Naive thymus-derived CD4-positive, alpha-beta T cell (primary cell): ENCODE measurements around the gene COL1A1. TPM values are rescaled to one million over a fixed set of nuclear protein-coding genes. Genes with fewer than 3 reads are reported as not detected.

ENCODE experiments used
- ATAC-seq: fragments of 150-1000 bp; cut with Tn5 transposase; 2 replicates; pipeline ENCODE4 v1.10.0; 2021; ENCODE audit warnings: mild to moderate bottlenecking, moderate library complexity
- CTCF ChIA-PET: fragments of 350-600 bp; sonication (Branson Sonifier 250); formaldehyde crosslinking; loops from one replicate; lab custom pipeline; 2021; ENCODE audit warnings: antibody characterized with exemption; lab: Charles Lee
- POLR2A ChIA-PET: fragments of 350-600 bp; sonication (Branson Sonifier 250); formaldehyde crosslinking; loops from one replicate; lab custom pipeline; 2021; ENCODE audit warnings: antibody characterized with exemption, inconsistent platforms; lab: Charles Lee
- DNase-seq, 9 donors: peaks; one replicate each; pipeline versions ENCODE4 v3.0.0 to v3.0.0-alpha.2; 2020 to 2022; ENCODE audit warnings: mixed read lengths in 1 of 9
- H3K27ac ChIP-seq: one replicate; pipeline ENCODE4 v1.7.0; 2013; ENCODE audit warnings: mild to moderate bottlenecking, low read depth, low read length, moderate library complexity
- H3K27me3 ChIP-seq, 2 donors: one replicate each; pipeline ENCODE4 v1.7.0; 2013; ENCODE audit warnings: low read length in 2 of 2, mild to moderate bottlenecking in 2 of 2, moderate library complexity in 2 of 2; ENCODE audit not compliant: control insufficient read depth in 2 of 2, insufficient read depth in 2 of 2
- H3K36me3 ChIP-seq, 3 experiments: 1 replicate in 2 of 3; 2 replicates in 1 of 3; pipeline ENCODE4 v1.7.0; 2013; ENCODE audit warnings: low read length in 3 of 3, mild to moderate bottlenecking in 3 of 3, moderate library complexity in 1 of 3; ENCODE audit not compliant: insufficient read depth in 3 of 3, control insufficient read depth in 2 of 3
- H3K4me1 ChIP-seq, 2 donors: one replicate each; pipeline ENCODE4 v1.7.0; 2013; ENCODE audit warnings: low read length in 2 of 2, mild to moderate bottlenecking in 2 of 2, moderate library complexity in 1 of 2; ENCODE audit not compliant: control insufficient read depth in 2 of 2, insufficient read depth in 2 of 2
- H3K4me3 ChIP-seq: 2 replicates; pipeline ENCODE4 v1.7.0; 2013; ENCODE audit warnings: mild to moderate bottlenecking, low read length
- H3K9me3 ChIP-seq, 3 experiments: 1 replicate in 2 of 3; 2 replicates in 1 of 3; pipeline ENCODE4 v1.7.0; 2013; ENCODE audit warnings: low read length in 3 of 3; ENCODE audit not compliant: control insufficient read depth in 2 of 3
- H3K27ac Mint-ChIP-seq, 9 donors: one replicate each; pipeline ENCODE4 v1.8.0; 2020 to 2022; ENCODE audit warnings: mixed read lengths in 9 of 9, mild to moderate bottlenecking in 8 of 9, moderate library complexity in 5 of 9, inconsistent platforms in 2 of 9
- H3K27me3 Mint-ChIP-seq, 5 donors: one replicate each; pipeline ENCODE4 v1.8.0; 2021 to 2022; ENCODE audit warnings: mixed read lengths in 5 of 5, mild to moderate bottlenecking in 1 of 5
- H3K36me3 Mint-ChIP-seq, 5 donors: one replicate each; pipeline ENCODE4 v1.8.0; 2020 to 2022; ENCODE audit warnings: mixed read lengths in 5 of 5, mild to moderate bottlenecking in 3 of 5, inconsistent platforms in 1 of 5
- H3K4me1 Mint-ChIP-seq, 7 donors: one replicate each; pipeline ENCODE4 v1.8.0; 2020 to 2022; ENCODE audit warnings: mixed read lengths in 7 of 7, mild to moderate bottlenecking in 3 of 7, inconsistent platforms in 1 of 7
- H3K4me3 Mint-ChIP-seq, 10 donors: one replicate each; pipeline ENCODE4 v1.8.0; 2020 to 2022; ENCODE audit warnings: mild to moderate bottlenecking in 10 of 10, mixed read lengths in 10 of 10, moderate library complexity in 6 of 10, inconsistent platforms in 2 of 10
- H3K9me3 Mint-ChIP-seq, 11 donors: one replicate each; pipeline ENCODE4 v1.8.0; 2020 to 2022; ENCODE audit warnings: mixed read lengths in 11 of 11, mild to moderate bottlenecking in 4 of 11, inconsistent platforms in 1 of 11, moderate library complexity in 1 of 11
- intact Hi-C, 2 donors: fragments of 100-400 bp; cut with micrococcal nuclease; formaldehyde crosslinking; loops; one replicate each; pipeline ENCODE4 v1.15.1; 2023
- polyA plus RNA-seq, 2 donors: library from polyadenylated mRNA; unstranded; fragments of 300-500 nt; fragmentation: Illumina TruSeq; gene quantifications; one replicate each; pipeline ENCODE4 v1.2.3, GENCODE V29; 2021
- total RNA-seq, 6 experiments: library from RNA in 5 of 6; stranded (reverse) in 5 of 6; gene quantifications; 1 replicate in 5 of 6; 2 replicates in 1 of 6; pipeline ENCODE4 v1.2.3 and lab custom pipeline; 2021 to 2026

COL1A1 gene
- total and polyA plus RNA-seq, 7 experiments from 2014 or later = 0.36 to 12.6 (median 1.2) TPM; not detected in 2

DNA sequence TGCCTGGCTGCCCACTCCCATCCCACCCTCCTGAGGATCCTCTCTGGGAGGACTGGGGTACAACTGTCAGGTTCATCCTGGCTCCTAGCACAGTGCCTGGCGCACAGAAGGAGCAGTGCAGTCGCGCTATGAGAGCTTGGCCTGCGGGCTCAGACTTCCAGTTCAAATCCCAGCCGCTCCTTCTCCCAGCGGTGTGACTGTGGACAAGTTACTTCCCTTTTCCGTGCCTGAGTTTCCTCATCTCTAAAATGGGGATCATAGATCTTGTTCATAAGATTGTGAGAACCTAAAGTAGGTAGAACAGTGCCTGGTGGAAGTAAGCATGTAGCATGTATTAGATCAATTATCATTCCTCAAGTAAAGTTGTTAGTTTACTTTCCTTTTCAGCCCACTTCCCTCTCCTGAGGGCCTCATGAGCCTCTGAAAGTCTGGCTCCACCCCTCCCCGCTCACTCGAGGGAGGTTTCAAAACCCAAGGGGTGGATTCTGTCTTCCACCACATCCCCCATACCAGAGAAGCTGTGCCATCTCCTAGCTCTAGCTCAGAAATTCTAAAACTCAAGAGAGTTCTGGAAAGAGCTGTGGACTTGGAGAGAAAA is 19.9 kb upstream of the COL1A1 start:
- Mint-ChIP-seq H3K27ac (peak overlapping the region in 1 of 9 donors; percentile 74), H3K27me3 (peaks cover 0 to 23% (median 0%) of the 10 kb centered on the region in 5 donors), H3K36me3 (peaks cover 0 to 12% (median 3%) of the 10 kb centered on the region in 5 donors), H3K4me3 (peak overlapping the region in 2 of 10 donors; percentile 26 to 49), H3K9me3 (peaks cover 0 to 20% (median 12%) of the 10 kb centered on the region in 11 donors), H3K4me1 (peaks cover 0 to 10% (median 4%) of the 10 kb centered on the region in 7 donors)
- ChIA-PET POLR2A (no interaction called here), CTCF (interaction anchor here (0.5 to 1.6 kb wide), 3 partner anchors 10 to 942 kb away, joined by 3 read pairs; no protein-coding TSS in a partner anchor)
- no peaks in the 10 kb centered on the region for H3K4me1 ChIP-seq
- no peak for DNase-seq
- no peak overlapping the region for H3K4me3 ChIP-seq
- intact Hi-C loops = no loop called here
- H3K36me3 ChIP-seq = no peaks in the 10 kb centered on the region
- no peaks in the 10 kb centered on the region for H3K27me3 ChIP-seq
- peak; percentile 47 for ATAC-seq
- peaks cover 0 to 7% (median 0%) of the 10 kb centered on the region in 3 experiments for H3K9me3 ChIP-seq
- no peak overlapping the region for H3K27ac ChIP-seq

- intact Hi-C loops = no loop called here
- Mint-ChIP-seq H3K27me3 (peaks cover 0 to 27% (median 0%) of the 10 kb centered on the region in 5 donors), H3K4me3 (no peak overlapping the region), H3K9me3 (peaks cover 0 to 16% (median 9%) of the 10 kb centered on the region in 11 donors), H3K36me3 (peaks cover 0 to 12% (median 0%) of the 10 kb centered on the region in 5 donors), H3K27ac (no peak overlapping the region), H3K4me1 (peaks cover 0 to 10% (median 4%) of the 10 kb centered on the region in 7 donors)
- ChIA-PET POLR2A (no interaction called here), CTCF (interaction anchor here (1.6 kb wide), 1 partner anchor 52 kb away, joined by 3 read pairs; no protein-coding TSS in a partner anchor)
- Histone ChIP-seq H3K27ac (no peak overlapping the region), H3K4me3 (no peak overlapping the region), H3K9me3 (peaks cover 0 to 5% (median 0%) of the 10 kb centered on the region in 3 experiments), H3K4me1 (no peaks in the 10 kb centered on the region), H3K27me3 (no peaks in the 10 kb centered on the region), H3K36me3 (no peaks in the 10 kb centered on the region)
- no peak for ATAC-seq
- no peak for DNase-seq
These were observed 19.4 kb upstream of the COL1A1 start for GRCh38 chr17:50220811-50221210.

- Mint-ChIP-seq H3K27me3 (peaks cover 0 to 31% (median 0%) of the 10 kb centered on the region in 5 donors), H3K4me1 (peaks cover 0 to 10% (median 4%) of the 10 kb centered on the region in 7 donors), H3K4me3 (no peak overlapping the region), H3K27ac (no peak overlapping the region), H3K36me3 (peaks cover 0 to 7% (median 0%) of the 10 kb centered on the region in 5 donors), H3K9me3 (peaks cover 0 to 8% (median 4%) of the 10 kb centered on the region in 11 donors)
- Histone ChIP-seq H3K27ac (no peak overlapping the region), H3K27me3 (no peaks in the 10 kb centered on the region), H3K4me1 (no peaks in the 10 kb centered on the region), H3K9me3 (no peaks in the 10 kb centered on the region), H3K36me3 (no peaks in the 10 kb centered on the region), H3K4me3 (no peak overlapping the region)
- ATAC-seq (no peak), DNase-seq (no peak)
- ChIA-PET CTCF (no interaction called here), POLR2A (no interaction called here)
- intact Hi-C loops = loop anchor here in 1 of 2 donors (5.0 kb wide), 1 partner anchor 47 kb away; no protein-coding TSS in a partner anchor
These were observed 18.6 kb upstream of the COL1A1 start for GRCh38 chr17:50219939-50220465.

GRCh38 chr17:50219342-50219741 is 17.9 kb upstream of the COL1A1 start:
- Histone ChIP-seq H3K4me1 (no peaks in the 10 kb centered on the region), H3K27me3 (no peaks in the 10 kb centered on the region), H3K4me3 (no peak overlapping the region), H3K36me3 (no peaks in the 10 kb centered on the region), H3K9me3 (no peaks in the 10 kb centered on the region), H3K27ac (no peak overlapping the region)
- CTCF ChIA-PET = no interaction called here
- ATAC-seq (no peak), DNase-seq (no peak)
- intact Hi-C loops = loop anchor here in 1 of 2 donors (5.0 kb wide), 1 partner anchor 48 kb away; no protein-coding TSS in a partner anchor
- Mint-ChIP-seq H3K4me3 (no peak overlapping the region), H3K27me3 (peaks cover 0 to 37% (median 0%) of the 10 kb centered on the region in 5 donors), H3K4me1 (peaks cover 0 to 10% (median 4%) of the 10 kb centered on the region in 7 donors), H3K36me3 (peaks cover 0 to under 1% (median 0%) of the 10 kb centered on the region in 5 donors), H3K27ac (no peak overlapping the region), H3K9me3 (peaks cover 0 to 2% (median 0%) of the 10 kb centered on the region in 11 donors)
- POLR2A ChIA-PET = no interaction called here

DNA sequence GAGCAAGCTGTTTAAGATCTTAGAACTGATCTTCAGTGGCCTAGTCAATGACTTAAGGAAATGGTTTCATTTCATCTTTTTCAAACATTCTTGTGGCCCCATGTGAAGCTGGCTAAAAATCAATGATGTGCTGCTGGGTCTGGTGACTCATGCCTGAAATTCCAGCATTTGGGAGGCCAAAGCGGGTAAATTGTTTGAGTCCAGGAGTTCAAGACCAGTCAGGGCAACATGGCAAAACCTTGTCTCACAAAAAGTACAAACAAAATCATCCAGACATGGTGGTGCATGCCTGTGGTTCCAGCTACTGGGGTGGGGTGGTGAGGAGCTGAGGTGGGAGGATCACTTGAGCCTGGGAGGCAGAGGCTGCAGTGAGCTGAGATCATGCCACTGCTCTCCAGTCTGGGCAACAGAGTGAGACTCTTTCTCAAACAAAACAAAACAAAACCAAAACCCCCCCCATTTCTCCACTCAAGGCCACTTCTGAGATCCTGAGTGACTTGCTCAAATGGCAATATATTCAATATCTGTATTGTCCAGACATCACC is 17.4 kb upstream of the COL1A1 start:
- H3K27me3 ChIP-seq = no peaks in the 10 kb centered on the region
- no peak overlapping the region for H3K27ac ChIP-seq
- no peak overlapping the region for H3K4me3 Mint-ChIP-seq
- peaks cover 0 to 10% (median 4%) of the 10 kb centered on the region in 7 donors for H3K4me1 Mint-ChIP-seq
- no peaks in the 10 kb centered on the region for H3K36me3 Mint-ChIP-seq
- no peaks in the 10 kb centered on the region for H3K4me1 ChIP-seq
- DNase-seq (no peak), ATAC-seq (no peak)
- no peak overlapping the region for H3K27ac Mint-ChIP-seq
- peaks cover 0 to 2% (median 0%) of the 10 kb centered on the region in 11 donors for H3K9me3 Mint-ChIP-seq
- H3K4me3 ChIP-seq = no peak overlapping the region
- ChIA-PET POLR2A (no interaction called here), CTCF (no interaction called here)
- H3K27me3 Mint-ChIP-seq = peaks cover 0 to 39% (median 0%) of the 10 kb centered on the region in 5 donors
- no peaks in the 10 kb centered on the region for H3K36me3 ChIP-seq
- H3K9me3 ChIP-seq = no peaks in the 10 kb centered on the region
- intact Hi-C loops = loop anchor here in 1 of 2 donors (5.0 kb wide), 1 partner anchor 48 kb away; no protein-coding TSS in a partner anchor

DNA sequence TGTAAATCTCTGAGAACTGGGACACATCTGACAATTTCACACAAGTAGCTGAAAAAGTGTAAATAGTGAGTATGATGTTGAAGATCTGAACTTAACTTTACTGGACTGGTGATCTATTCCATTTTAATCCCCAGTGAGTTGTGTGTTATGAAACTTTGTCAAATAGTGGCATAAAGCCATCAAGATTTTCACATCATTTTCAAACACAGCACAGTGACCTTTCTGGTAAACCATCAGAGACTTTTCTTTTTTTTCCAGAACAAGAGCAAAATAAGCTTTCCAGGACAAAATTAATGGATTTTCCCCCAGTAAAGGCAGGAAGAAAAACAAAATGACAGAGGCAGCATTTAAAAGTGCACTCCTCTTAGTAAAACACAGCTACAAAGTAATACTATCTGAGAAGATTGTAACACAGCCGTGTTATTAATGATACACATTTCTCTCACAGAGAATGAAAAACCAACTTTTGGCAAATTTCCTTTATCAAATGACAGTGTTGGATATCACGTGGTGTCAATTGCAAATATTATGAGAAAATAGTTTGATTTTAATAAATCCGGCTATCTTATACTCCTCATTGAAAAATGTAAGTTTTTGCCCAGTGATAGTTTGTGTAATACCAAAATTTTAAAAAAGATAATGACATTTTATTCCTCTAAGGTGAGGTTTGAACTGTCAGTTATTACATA is 16.8 kb upstream of the COL1A1 start:
- Histone ChIP-seq H3K27me3 (no peaks in the 10 kb centered on the region), H3K4me3 (no peak overlapping the region), H3K9me3 (no peaks in the 10 kb centered on the region), H3K4me1 (peaks cover 0 to 2% of the 10 kb centered on the region in 2 donors), H3K36me3 (no peaks in the 10 kb centered on the region), H3K27ac (no peak overlapping the region)
- DNase-seq (no peak), ATAC-seq (no peak)
- peaks cover under 1 to 10% (median 4%) of the 10 kb centered on the region in 7 donors for H3K4me1 Mint-ChIP-seq
- H3K27ac Mint-ChIP-seq = peak overlapping the region in 1 of 9 donors; percentile 32
- ChIA-PET CTCF (interaction anchor here (0.7 to 1.5 kb wide), 2 partner anchors 17 to 18 kb away, joined by 3 to 4 read pairs; partner anchors contain the start of gene COL1A1), POLR2A (interaction anchor here (0.6 kb wide), 1 partner anchor 107 kb away, joined by 3 read pairs; no protein-coding TSS in a partner anchor)
- peaks cover 0 to 39% (median 0%) of the 10 kb centered on the region in 5 donors for H3K27me3 Mint-ChIP-seq
- intact Hi-C loops = loop anchor here in 1 of 2 donors (5.0 kb wide), 1 partner anchor 49 kb away; no protein-coding TSS in a partner anchor
- no peaks in the 10 kb centered on the region for H3K36me3 Mint-ChIP-seq
- H3K9me3 Mint-ChIP-seq = peaks cover 0 to 2% (median 0%) of the 10 kb centered on the region in 11 donors
- no peak overlapping the region for H3K4me3 Mint-ChIP-seq
